ENCODE data around the gene OSBPL1A.
A peak's percentile ranks its signal among the peaks of the same experiment; 100 is the strongest.

Gene OSBPL1A

GRCh38 chr18:24428709-24429108 lies 31.1 kb upstream of the OSBPL1A start:
- TF ChIP-seq, protein P1, sequence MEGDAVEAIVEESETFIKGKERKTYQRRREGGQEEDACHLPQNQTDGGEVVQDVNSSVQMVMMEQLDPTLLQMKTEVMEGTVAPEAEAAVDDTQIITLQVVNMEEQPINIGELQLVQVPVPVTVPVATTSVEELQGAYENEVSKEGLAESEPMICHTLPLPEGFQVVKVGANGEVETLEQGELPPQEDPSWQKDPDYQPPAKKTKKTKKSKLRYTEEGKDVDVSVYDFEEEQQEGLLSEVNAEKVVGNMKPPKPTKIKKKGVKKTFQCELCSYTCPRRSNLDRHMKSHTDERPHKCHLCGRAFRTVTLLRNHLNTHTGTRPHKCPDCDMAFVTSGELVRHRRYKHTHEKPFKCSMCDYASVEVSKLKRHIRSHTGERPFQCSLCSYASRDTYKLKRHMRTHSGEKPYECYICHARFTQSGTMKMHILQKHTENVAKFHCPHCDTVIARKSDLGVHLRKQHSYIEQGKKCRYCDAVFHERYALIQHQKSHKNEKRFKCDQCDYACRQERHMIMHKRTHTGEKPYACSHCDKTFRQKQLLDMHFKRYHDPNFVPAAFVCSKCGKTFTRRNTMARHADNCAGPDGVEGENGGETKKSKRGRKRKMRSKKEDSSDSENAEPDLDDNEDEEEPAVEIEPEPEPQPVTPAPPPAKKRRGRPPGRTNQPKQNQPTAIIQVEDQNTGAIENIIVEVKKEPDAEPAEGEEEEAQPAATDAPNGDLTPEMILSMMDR (conservative IDR thresholded peaks at IDR 0.05): no peak; the same call in 1 of the 2 replicates
- H3K27ac ChIP-seq: no peak overlapping the region

- H3K27ac ChIP-seq: no peak overlapping the region; the same call in 1 of the 2 replicates
- TF ChIP-seq, protein P1 (conservative IDR thresholded peaks at IDR 0.05): no peak
Observed at GRCh38 chr18:24427484-24427883, 29.9 kb upstream of the OSBPL1A start.

GRCh38 chr18:24426398-24427294 lies 29.0 kb upstream of the OSBPL1A start, which contains the start of gene IMPACT:
Gene IMPACT (plus strand): TSS chr18:24426670. CDS start chr18:24426757, 87 bp downstream.
- H3K27ac ChIP-seq: peak within 1 kb of the TSS; percentile 82
- TF ChIP-seq, protein P1 (conservative IDR thresholded peaks at IDR 0.05): no peak

GRCh38 chr18:24426073-24426397 lies 28.4 kb upstream of the OSBPL1A start:
- peak overlapping the region; percentile 82 for H3K27ac ChIP-seq
- TF ChIP-seq, protein P1 (conservative IDR thresholded peaks at IDR 0.05): no peak

DNA sequence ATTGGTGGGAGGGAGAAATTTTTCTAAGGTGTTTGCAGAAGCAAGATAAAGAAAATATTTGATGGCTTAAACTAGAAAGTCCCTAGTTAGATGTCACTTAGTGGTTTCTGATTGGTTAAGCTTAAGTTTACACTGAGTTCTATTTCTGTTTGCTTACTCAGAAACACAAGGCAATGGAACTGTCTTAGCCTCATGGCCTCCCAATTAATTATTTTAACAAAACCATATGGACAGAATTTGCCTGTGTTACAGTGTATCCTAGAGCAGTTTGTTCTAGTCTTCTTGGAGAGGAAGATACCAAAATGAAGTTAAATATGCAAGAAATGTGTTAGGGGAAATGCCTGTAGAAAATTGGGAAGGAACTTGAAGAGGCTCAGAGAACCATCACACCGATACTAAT lies 24.2 kb upstream of the OSBPL1A start:
- peak overlapping the region; percentile 61 for H3K27ac ChIP-seq
- TF ChIP-seq, protein P1 (conservative IDR thresholded peaks at IDR 0.05): no peak

DNA sequence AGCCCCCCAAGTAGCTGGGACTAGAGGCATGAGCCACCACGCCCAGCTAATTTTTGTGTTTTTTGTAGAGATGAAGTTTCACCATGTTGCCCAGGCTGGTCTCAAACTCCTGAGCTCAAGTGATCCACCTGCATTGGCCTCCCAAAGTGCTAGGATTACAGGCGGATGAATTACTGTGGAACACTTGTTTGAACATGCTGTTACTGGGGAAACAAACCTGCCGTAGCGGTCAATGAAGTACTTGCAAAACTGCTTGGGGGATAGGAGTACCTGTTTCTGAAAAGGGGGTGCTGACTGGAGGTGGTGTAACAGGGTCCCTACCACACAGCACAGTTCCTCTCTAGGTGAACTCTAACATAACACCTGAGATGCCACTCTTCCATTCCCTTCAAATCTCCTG lies 22.9 kb upstream of the OSBPL1A start:
- TF ChIP-seq, protein P1 (conservative IDR thresholded peaks at IDR 0.05): no peak
- peak overlapping the region; percentile 61; the same call in 1 of the 2 replicates for H3K27ac ChIP-seq

DNA sequence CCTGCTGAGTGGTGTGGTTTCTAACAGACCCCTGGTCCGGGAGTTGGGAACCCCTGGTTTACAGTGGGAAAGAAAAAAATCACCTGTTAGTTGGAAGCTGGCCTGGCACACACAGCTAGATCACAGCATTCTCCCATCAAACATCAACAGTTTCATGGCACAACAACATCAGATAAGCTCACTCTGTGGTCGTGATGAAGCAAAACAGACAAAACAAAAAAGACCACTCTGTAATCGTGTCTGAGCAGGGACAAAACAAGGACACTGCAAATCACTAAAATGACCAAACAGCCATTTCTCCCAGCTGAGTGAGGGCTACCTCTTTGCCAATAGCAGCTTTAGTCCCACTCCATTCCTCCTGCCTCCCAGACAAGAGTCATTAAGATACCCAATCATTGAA lies 19.9 kb upstream of the OSBPL1A start:
- no peak overlapping the region for H3K27ac ChIP-seq
- TF ChIP-seq, protein P1 (conservative IDR thresholded peaks at IDR 0.05): no peak
